Measurements from ENCODE around the gene ACBD3. TPM values are rescaled to one million over a fixed set of nuclear protein-coding genes. Genes with fewer than 3 reads are reported as not detected.

ACBD3 gene
- total and polyA plus RNA-seq, 2 donors from 2014 or later = 12.4 to 43.1 TPM

GRCh38 chr1:226226601-226227000, 40.1 kb upstream of the ACBD3 start:
- TF ChIP-seq CTCF (IDR thresholded peaks at IDR 0.05; ENCODE audit: borderline replicate concordance, extremely low read depth, insufficient read depth) = no peak
- FAIRE-seq = no peak

GRCh38 chr1:226223786-226224244, 37.3 kb upstream of the ACBD3 start:
- no peak overlapping the region for H3K9ac ChIP-seq (ENCODE audit: low read length in 3 of 3)
- peak; percentile 38 to 81 (median 46) for DNase-seq

More at GRCh38 chr1:226226601-226227000, 40.1 kb upstream of the ACBD3 start:
- Histone ChIP-seq H3K4me3 (ENCODE audit: low read length in 3 of 3) (no peak overlapping the region), H3K4me1 (ENCODE audit: control insufficient read depth in 2 of 3, insufficient read depth in 2 of 3, low read depth in 1 of 3, low read length in 3 of 3) (no peaks in the 10 kb centered on the region), H3K9me3 (ENCODE audit: control insufficient read depth in 2 of 3, insufficient read depth in 1 of 3, low read length in 3 of 3) (no peaks in the 10 kb centered on the region), H3K9ac (ENCODE audit: low read length in 3 of 3) (no peak overlapping the region), H3K36me3 (ENCODE audit: control insufficient read depth in 2 of 3, insufficient read depth in 3 of 3, low read length in 3 of 3) (no peaks in the 10 kb centered on the region), H3K27me3 (ENCODE audit: control insufficient read depth, insufficient read depth, low read length) (peaks cover 5% of the 10 kb centered on the region), H3K27ac (ENCODE audit: low read depth in 2 of 2, low read length in 2 of 2) (no peak overlapping the region)
- intact Hi-C loops (cut with DNase I) = no loop called here
- no peak for DNase-seq

GRCh38 chr1:226223157-226223785, 36.7 kb upstream of the ACBD3 start, which contains the start of gene MIXL1:
Gene MIXL1 (plus strand): TSS chr1:226223664. CDS start chr1:226223682, 18 bp downstream.
- Histone ChIP-seq H3K27ac (ENCODE audit: low read depth in 2 of 2, low read length in 2 of 2) (no peak within 1 kb of the TSS), H3K4me1 (ENCODE audit: control insufficient read depth in 2 of 3, insufficient read depth in 2 of 3, low read depth in 1 of 3, low read length in 3 of 3) (no peaks in the 10 kb centered on the region), H3K9ac (ENCODE audit: low read length in 3 of 3) (no peak within 1 kb of the TSS), H3K36me3 (ENCODE audit: control insufficient read depth in 2 of 3, insufficient read depth in 3 of 3, low read length in 3 of 3) (no peaks in the 10 kb centered on the region), H3K9me3 (ENCODE audit: control insufficient read depth in 2 of 3, insufficient read depth in 1 of 3, low read length in 3 of 3) (no peaks in the 10 kb centered on the region), H3K27me3 (ENCODE audit: control insufficient read depth, insufficient read depth, low read length) (peaks cover 5% of the 10 kb centered on the region), H3K4me3 (ENCODE audit: low read length in 3 of 3) (no peak within 1 kb of the TSS)
- TF ChIP-seq CTCF (IDR thresholded peaks at IDR 0.05; ENCODE audit: borderline replicate concordance, extremely low read depth, insufficient read depth) = no peak
- FAIRE-seq (no peak), DNase-seq (peak; percentile 26 to 68 (median 40))
- intact Hi-C loops (cut with DNase I) = no loop called here

More at GRCh38 chr1:226223786-226224244, 37.3 kb upstream of the ACBD3 start:
- Histone ChIP-seq H3K4me3 (ENCODE audit: low read length in 3 of 3) (no peak overlapping the region), H3K36me3 (ENCODE audit: control insufficient read depth in 2 of 3, insufficient read depth in 3 of 3, low read length in 3 of 3) (no peaks in the 10 kb centered on the region), H3K9me3 (ENCODE audit: control insufficient read depth in 2 of 3, insufficient read depth in 1 of 3, low read length in 3 of 3) (no peaks in the 10 kb centered on the region), H3K27ac (ENCODE audit: low read depth in 2 of 2, low read length in 2 of 2) (no peak overlapping the region), H3K4me1 (ENCODE audit: control insufficient read depth in 2 of 3, insufficient read depth in 2 of 3, low read depth in 1 of 3, low read length in 3 of 3) (no peaks in the 10 kb centered on the region), H3K27me3 (ENCODE audit: control insufficient read depth, insufficient read depth, low read length) (peaks cover 5% of the 10 kb centered on the region)
- FAIRE-seq = no peak
- no peak for TF ChIP-seq CTCF (IDR thresholded peaks at IDR 0.05; ENCODE audit: borderline replicate concordance, extremely low read depth, insufficient read depth)
- intact Hi-C loops (cut with DNase I) = no loop called here
